Activated T-cell treated with anti-CD3 and anti-CD28 coated beads, Interleukin-2, amount 50 U/mL, for 1 hour (primary cell): ENCODE measurements around the gene CDK2.
A peak's percentile ranks its signal among the peaks of the same experiment; 100 is the strongest.
"Not testable (repeated sequence)": the region's sequence is repeated elsewhere in the genome, so short reads cannot be mapped to it uniquely, and the experiment has no call there.

Source experiments
- DNase-seq: peaks from one replicate; pipeline ENCODE4 v3.0.0-alpha.2; 2020

CDK2 gene

GRCh38 chr12:55938826-55939501, 27.7 kb upstream of the CDK2 start:
- no peak for DNase-seq

GRCh38 chr12:55940065-55940732, 26.4 kb upstream of the CDK2 start:
- peak; percentile 80 for DNase-seq

DNA sequence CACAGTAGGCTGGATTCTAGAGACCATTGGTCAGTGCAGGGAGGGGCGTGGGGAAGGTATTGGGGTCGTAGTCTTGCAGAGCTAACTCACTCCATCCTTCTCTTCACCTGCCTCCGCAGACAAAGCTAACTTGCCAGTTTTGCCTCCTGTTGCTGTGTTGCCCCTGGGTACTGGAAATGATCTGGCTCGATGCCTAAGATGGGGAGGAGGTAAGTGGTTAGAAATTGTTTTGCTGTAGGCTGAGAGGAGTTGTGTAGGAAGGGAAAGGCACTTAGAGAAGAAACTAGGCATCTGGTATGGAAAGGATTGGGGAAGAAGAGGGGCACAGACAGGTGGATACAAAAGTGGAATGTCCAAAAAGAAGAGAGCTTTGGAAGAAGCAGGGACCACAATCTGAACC, 24.6 kb upstream of the CDK2 start:
- no peak for DNase-seq

DNA sequence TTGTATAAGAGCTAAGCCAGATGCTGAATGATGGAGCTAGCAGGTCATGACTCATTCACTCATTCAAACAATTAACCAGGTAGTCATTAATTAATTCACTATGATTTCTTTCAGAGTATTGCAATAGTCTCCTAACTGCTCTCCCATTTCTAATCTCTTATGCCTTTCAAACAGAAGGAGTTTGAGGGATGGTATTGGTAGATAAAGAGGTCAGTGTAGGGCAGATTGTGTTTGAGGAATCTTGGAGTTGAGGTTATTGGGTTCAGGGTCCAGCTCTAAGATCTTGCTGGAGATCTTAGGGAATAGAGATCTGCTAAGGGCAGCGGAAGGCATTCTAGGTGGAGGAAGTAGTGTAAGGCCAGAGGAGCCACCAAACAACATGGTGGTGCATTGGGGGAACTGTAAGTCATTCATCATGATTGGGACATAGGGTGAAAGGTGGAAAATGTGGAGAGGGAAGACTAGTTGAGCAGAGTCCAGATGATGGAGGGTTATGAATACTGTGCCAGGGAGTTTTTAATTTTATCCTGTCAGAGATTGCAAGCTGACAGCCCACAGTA, 24.0 kb upstream of the CDK2 start:
- no peak for DNase-seq

GRCh38 chr12:55946553-55946952, 20.1 kb upstream of the CDK2 start:
- no peak for DNase-seq

DNA sequence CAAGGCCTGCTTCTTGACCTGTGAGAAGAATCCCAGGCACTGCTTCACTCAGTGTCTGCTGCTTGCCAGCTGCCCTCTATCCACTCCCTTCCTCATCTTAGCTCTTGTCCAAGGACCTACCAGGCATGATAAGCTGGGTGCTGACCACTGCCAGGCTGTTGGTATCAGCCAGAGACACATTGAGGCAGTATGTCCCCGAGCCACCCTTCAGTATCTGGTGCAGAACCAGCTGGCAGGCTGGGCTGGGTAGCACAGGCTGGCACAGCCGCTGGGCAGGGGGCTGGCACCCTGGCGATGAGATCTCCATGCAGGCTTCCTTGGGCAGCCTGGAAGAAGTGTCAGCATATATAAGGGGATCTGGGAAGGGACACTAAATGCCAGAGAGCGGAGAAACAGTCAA, 11.3 kb upstream of the CDK2 start:
- DNase-seq, result no peak

GRCh38 chr12:55955800-55956508, 10.7 kb upstream of the CDK2 start:
- peak; percentile 59 for DNase-seq

DNA sequence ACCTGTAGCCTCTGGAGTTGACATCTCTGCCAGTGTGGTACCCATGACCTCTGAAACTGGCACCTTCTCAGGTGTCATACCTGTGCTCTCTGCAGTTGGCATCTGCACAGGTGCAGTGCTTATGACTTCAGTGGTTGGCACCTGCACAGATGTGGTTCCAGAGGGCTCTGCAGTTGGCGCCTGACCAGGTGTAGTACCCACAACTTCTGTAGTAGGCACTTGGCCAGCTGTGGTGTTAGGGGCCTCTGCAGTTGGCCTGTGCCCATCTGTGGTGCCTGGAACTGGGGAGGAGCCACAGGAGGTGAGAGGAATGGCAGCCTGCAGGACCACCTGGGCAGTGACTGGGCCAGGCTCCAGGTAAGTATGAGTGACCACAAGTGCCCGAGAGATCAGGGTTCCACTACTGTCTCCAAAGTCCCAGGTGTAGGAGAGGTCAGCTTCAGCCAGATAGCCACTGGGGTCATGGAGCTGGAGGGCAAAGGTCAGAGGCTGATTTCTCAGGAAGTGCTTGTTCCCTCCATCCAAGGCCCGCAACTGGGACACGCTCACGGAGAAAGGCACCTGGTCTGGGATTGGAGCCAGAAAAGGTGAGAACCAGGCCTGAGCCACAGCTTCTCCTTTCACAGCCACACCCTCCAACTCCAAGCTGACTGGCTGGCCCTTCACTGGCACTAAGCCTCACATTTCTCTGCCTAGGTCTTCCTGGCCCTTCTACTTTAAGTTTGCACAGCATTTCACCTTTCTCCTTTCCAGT, 9.3 kb upstream of the CDK2 start:
- no peak for DNase-seq

DNA sequence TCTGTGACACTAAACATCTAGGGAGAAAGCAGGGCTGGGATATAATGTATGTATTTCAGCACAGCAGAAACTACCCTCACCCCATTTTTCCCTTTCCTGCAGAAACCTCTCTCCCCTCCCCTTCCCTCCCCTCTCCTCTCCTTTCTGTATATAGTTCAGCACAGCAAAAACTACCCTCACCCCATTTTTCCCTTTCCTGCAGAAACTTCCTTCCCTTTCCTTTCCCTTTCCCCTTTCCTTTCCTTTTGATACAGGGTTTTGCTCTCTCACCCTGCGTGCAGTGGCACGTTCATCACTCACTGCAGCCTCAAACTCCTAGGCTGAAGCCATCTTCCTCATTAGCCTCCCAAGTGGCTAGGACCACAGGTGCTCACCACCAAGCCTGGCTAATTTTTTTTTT, 2.9 kb upstream of the CDK2 start:
- DNase-seq, result no peak

- no peak for DNase-seq
These were observed 1.4 kb upstream of the CDK2 start for GRCh38 chr12:55965240-55965639.

GRCh38 chr12:55965941-55966407, 656 bp upstream of the CDK2 start, which contains the start of gene PMEL:
PMEL (minus strand) TSS chr12:55966042; CDS start chr12:55966011, 31 bp downstream.
- DNase-seq, result no peak

GRCh38 chr12:55969356-55969755, 2.7 kb downstream of the CDK2 start:
- DNase-seq, result no peak

DNA sequence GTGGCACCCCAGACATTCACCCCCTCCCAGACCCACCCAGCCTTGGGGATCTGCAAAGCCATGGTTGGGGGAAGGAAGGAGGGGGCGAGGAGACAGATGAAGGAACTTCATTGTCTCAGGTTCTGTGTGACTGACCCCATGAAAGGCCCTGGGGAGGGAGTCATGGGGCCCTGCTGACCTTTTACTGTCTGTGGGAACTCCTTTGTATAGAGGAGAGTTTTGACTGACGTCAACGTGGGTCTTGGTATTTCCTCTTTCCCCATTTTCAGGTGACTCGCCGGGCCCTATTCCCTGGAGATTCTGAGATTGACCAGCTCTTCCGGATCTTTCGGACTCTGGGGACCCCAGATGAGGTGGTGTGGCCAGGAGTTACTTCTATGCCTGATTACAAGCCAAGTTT, 4.1 kb downstream of the CDK2 start:
- no peak for DNase-seq

DNA sequence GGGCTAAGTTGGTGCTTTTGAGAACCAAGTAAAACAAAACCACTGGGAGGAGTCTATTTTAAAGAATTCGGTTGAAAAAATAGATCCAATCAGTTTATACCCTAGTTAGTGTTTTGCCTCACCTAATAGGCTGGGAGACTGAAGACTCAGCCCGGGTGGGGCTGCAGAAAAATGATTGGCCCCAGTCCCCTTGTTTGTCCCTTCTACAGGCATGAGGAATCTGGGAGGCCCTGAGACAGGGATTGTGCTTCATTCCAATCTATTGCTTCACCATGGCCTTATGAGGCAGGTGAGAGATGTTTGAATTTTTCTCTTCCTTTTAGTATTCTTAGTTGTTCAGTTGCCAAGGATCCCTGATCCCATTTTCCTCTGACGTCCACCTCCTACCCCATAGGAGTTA, 5.4 kb downstream of the CDK2 start:
- no peak for DNase-seq

- no peak for DNase-seq
These were observed 5.8 kb downstream of the CDK2 start for GRCh38 chr12:55972456-55972855.

- DNase-seq, result no peak
These were observed 6.4 kb downstream of the CDK2 start for GRCh38 chr12:55972911-55973598.

GRCh38 chr12:55973599-55974307, 7.1 kb downstream of the CDK2 start, which contains the start of gene RAB5B:
RAB5B (plus strand) TSS chr12:55974078; CDS start chr12:55986961, 12,883 bp downstream.
- DNase-seq, result peak; percentile 93

- DNase-seq, result no peak
These were observed 7.7 kb downstream of the CDK2 start for GRCh38 chr12:55974308-55974730.

- DNase-seq, result no peak
These were observed 11.8 kb downstream of the CDK2 start for GRCh38 chr12:55978393-55978792.

DNA sequence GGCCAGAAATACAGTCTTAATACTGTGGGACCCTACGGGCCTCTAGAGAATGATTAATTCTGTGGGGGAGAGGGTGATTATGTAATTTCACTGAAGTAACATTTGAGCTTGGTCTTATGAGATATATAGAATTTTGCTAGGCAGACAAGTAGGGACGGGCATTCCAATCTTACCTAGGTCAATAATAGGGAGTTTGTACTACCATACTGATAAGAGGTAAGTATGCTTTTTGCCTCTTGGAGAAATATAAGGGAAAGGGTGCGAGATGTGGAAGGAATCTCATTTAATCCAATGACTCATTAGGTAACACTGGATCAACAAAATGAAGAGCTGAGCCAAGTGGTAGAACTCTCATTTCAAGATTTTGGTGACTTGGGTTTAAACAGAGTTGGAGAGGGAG, 12.4 kb downstream of the CDK2 start:
- no peak for DNase-seq

DNA sequence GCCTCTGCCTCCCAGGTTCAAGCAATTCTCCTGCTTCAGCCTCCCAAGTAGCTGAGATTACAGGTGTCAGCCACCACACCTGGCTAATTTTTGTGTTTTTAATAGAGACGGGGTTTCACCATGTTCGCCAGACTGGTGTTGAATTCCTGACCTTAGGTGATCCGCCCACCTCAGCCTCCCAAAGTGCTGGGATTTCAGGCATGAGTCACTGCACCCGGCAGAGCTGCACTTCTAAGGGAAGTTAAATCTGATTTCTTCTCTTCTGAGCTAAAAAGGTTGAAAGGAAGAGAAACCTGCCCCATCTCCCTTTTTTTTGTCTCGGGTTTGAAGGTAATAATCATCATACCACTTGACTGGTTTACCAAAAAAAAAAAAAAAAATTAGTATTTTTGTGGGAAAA, 15.3 kb downstream of the CDK2 start:
- DNase-seq, result not testable (repeated sequence)
